ENCODE results near the gene TBCCD1.
"Not testable (repeated sequence)": the region's sequence is repeated elsewhere in the genome, so short reads cannot be mapped to it uniquely, and the experiment has no call there.

TBCCD1 gene

GRCh38 chr3:186551387-186551786 is 15.8 kb downstream of the TBCCD1 start:
- DNase-seq: no peak

DNA sequence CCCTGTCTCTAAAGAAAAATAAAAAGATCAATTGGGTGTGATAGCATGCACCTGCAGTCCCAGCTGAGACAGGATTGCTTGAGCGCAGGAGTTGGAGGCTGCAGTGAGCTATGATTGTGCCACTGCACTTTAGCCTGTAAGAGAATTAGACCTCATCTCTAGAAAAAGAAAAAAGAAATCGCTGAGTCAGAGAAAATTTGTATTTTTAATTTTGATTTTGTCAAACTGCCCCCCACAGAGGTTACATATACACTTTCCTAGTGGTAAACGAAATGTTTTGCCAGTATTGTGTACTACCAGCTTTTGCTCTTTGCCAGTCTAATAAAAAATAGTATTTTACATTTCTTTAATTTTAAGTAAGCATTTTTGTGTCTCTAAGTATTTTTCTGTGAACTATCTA is 17.6 kb downstream of the TBCCD1 start:
- no peak for DNase-seq

- no peak for DNase-seq
These were observed 22.9 kb downstream of the TBCCD1 start, which contains the start of gene CRYGS for GRCh38 chr3:186544281-186544680. Gene CRYGS, minus strand, starts transcription at chr3:186544380. Its CDS starts 54 bp downstream, at chr3:186544326.

- DNase-seq: no peak
These were observed 26.3 kb downstream of the TBCCD1 start for GRCh38 chr3:186540835-186541226.

GRCh38 chr3:186540221-186540834 is 26.8 kb downstream of the TBCCD1 start:
- DNase-seq: peak; percentile 86

GRCh38 chr3:186538779-186539178 is 28.4 kb downstream of the TBCCD1 start:
- no peak for DNase-seq

- no peak for DNase-seq
These were observed 30.0 kb downstream of the TBCCD1 start for GRCh38 chr3:186536883-186537844.

DNA sequence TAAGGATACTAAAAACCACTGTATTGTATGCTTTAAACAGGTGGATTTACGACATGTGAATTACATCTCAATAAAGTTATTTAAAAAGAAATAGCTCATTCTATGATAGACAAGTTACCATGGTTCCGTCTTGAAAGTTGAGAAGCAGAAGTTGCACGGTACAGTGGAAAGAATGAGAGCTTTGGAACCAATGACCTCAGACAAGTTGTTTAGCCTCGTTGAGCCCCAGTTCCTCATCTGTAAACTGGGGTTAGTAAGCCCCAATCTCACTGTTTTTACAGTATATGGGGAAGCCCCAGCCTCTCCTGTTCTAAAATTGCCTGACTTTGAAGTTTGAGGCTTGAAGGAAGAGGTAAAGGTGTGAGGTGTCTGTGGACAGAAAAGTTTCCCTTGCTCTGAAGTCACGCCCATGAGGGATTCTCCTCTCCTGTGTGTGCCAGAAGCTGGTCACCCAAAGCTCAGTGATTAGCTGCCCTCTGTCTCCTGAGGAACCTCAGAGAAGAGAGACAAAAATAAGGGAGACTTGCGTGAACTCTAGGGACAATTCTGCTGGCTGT is 32.9 kb downstream of the TBCCD1 start:
- DNase-seq: no peak

GRCh38 chr3:186532598-186533072 is 34.5 kb downstream of the TBCCD1 start:
- no peak for DNase-seq

GRCh38 chr3:186531694-186532093 is 35.4 kb downstream of the TBCCD1 start:
- DNase-seq: not testable (repeated sequence)

- DNase-seq: no peak
These were observed 36.7 kb downstream of the TBCCD1 start for GRCh38 chr3:186530415-186530814.

DNA sequence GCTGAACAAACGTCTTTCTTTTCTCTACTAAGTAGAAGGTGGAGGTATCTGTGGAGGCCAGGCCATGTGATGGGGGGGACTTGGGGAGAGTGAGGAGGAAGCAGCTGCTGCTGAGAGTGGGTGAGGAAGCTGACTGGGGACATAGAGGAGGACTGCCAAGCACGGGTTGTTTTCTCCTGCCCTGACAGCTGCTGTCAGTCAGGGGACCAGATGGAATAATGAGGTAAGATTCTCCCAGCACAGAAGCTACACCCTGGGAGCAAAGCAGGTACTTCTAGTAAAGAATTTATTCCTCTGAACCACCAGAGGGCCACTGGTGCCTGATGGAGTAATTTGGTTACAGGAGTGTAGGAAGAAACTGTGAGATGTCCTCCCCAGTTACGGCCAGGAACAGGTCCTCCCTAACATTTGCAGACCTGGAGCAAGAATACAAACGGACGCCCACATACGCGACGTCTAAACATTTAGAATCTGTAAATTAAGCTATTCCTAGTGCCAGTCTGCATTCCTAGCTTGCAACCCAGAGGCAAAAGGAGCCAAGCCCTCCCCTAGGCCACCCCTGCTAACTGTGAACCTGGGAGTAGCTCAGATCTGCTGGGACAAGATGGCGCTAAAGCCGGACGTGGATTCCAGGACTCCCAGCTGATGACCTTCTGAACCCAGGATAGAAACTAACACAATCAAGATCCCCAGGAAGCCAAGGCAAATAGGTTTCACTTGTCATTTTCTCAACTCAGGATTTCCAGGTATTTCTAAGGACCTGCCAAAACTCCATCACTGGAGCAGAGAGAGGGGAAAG is 37.7 kb downstream of the TBCCD1 start:
- no peak for DNase-seq

DNA sequence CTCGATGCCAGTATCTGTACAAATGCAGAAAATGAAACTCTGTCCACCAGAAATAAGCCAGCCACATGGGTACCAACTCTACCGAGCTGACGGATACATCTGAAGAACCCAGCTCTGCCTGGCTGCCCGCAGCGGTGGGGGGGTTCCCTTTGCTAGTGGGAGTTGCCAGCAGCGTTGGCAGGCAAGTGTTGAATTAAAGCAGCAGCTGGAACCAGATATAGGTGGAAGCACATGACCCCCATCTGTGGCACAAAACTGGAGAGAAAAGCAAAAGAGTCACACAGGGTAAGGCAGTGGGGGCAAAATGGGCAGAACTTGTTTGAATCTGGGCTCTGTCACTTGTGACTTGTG is 40.9 kb downstream of the TBCCD1 start:
- no peak for DNase-seq

- DNase-seq: no peak
These were observed 41.5 kb downstream of the TBCCD1 start for GRCh38 chr3:186525369-186526255.

DNA sequence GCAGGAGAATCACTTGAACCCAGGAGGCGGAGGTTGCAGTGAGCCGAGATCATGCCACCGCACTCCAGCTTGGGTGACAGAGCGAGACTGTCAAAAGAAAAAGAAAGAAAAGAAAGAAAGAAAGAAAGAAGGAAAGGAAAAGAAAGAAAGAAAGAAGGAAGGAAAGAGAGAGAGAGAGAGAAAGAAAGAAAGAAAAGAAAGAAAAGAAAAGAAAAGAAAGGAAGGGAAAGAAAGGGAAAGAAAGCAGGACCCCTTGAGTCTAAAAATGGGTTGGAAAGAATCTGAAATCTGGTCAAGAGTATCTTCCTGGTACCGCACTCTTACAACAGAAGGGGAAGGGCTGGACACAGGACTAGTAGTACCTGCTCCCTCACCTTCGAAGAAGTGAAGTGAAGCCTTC is 42.5 kb downstream of the TBCCD1 start:
- no peak for DNase-seq

- no peak for DNase-seq
These were observed 43.7 kb downstream of the TBCCD1 start for GRCh38 chr3:186523434-186523833.

- no peak for DNase-seq
These were observed 44.1 kb downstream of the TBCCD1 start for GRCh38 chr3:186523022-186523421.

- peak; percentile 8 for DNase-seq
These were observed 45.9 kb downstream of the TBCCD1 start for GRCh38 chr3:186520957-186521842.

DNA sequence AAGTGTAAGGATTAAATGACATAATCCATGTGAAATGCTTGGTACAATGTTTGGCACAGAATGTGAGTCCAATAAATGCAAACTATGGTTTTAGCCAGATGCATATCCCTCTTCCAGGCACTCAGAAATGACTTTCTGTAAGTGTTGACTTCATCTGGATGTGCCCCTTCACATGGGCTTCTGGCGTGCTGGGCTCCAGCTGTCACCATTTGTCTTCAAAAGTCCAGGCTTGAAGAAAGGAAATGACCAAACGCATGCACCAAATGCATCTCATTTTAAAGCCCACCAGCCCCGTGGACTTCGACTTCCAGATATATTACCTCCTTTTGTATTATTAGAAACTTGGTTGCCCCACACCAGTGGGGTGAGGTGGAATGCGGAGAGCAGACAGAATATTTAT is 46.7 kb downstream of the TBCCD1 start:
- no peak for DNase-seq

DNA sequence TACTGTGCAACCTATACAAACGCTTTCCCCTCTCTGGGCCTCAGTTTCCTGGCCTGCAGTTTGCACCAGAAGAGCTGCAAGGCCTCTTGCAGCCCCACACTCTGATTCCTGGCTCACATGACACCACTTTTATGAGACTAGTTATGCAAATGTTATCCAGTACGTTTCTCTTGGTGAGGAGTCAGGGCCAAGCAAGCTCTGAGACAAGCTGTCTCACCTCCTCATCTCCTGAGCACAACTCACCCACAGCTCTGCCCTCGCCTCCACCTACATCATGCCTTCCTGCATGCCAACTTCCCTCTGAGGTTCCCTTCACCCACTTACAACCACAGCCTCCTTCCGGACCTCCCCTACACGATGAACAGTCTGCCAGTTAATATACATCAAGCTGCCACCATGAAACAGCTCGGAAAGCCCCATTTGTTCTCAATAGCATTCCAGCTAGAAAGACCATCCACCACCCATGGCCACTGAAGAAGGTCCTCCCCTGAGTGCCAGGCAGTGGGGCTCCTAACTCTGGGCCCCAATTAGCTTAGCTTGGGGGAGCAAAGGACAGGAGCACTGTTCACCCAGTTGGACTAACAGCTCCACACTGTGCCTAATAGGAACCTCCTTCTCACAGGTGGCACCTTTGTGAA is 48.0 kb downstream of the TBCCD1 start:
- DNase-seq: no peak
